Progenitor cell of endocrine pancreas (in vitro differentiated cells): ENCODE data around the gene DUOX2. TPM values are rescaled to one million over a fixed set of nuclear protein-coding genes. Genes with fewer than 3 reads are reported as not detected.

Experiments used
- DNase-seq: peaks from one replicate; pipeline ENCODE4 v3.0.0; 2021; ENCODE audit warnings: low spot score; ENCODE audit not compliant: unreplicated experiment
- H3K27ac Mint-ChIP-seq: 2 replicates; pipeline ENCODE4 v1.8.0; 2021; ENCODE audit warnings: mild to moderate bottlenecking, moderate library complexity, mixed read lengths
- H3K27me3 Mint-ChIP-seq: 2 replicates; pipeline ENCODE4 v1.8.0; 2021; ENCODE audit warnings: mixed read lengths
- H3K36me3 Mint-ChIP-seq: 2 replicates; pipeline ENCODE4 v1.8.0; 2022; ENCODE audit warnings: mixed read lengths; ENCODE audit not compliant: insufficient read depth
- H3K4me1 Mint-ChIP-seq: 2 replicates; pipeline ENCODE4 v1.8.0; 2021; ENCODE audit warnings: low read depth, mixed read lengths
- H3K4me3 Mint-ChIP-seq: 2 replicates; pipeline ENCODE4 v1.8.0; 2021; ENCODE audit warnings: low read depth, mild to moderate bottlenecking, moderate library complexity, mixed read lengths
- H3K9me3 Mint-ChIP-seq: 2 replicates; pipeline ENCODE4 v1.8.0; 2021; ENCODE audit warnings: low read depth, mixed read lengths
- total RNA-seq: library from RNA; stranded (reverse); gene quantifications from 2 replicates; pipeline ENCODE4 v1.2.1, GENCODE V29; 2021
- TF ChIP-seq, protein P1 (sequence below): fragments of 200-600 bp; sonication (generic); IDR thresholded peaks from one replicate; pipeline ENCODE4 v1.5.0; 2021; ENCODE audit warnings: antibody characterized with exemption, mild to moderate bottlenecking; ENCODE audit not compliant: unreplicated experiment

Gene DUOX2
- total RNA-seq, 1 donor from 2014 or later = 0.53 TPM

- H3K36me3 Mint-ChIP-seq = no peaks in the 10 kb centered on the region
- no peak overlapping the region for H3K4me3 Mint-ChIP-seq
- TF ChIP-seq, protein P1, sequence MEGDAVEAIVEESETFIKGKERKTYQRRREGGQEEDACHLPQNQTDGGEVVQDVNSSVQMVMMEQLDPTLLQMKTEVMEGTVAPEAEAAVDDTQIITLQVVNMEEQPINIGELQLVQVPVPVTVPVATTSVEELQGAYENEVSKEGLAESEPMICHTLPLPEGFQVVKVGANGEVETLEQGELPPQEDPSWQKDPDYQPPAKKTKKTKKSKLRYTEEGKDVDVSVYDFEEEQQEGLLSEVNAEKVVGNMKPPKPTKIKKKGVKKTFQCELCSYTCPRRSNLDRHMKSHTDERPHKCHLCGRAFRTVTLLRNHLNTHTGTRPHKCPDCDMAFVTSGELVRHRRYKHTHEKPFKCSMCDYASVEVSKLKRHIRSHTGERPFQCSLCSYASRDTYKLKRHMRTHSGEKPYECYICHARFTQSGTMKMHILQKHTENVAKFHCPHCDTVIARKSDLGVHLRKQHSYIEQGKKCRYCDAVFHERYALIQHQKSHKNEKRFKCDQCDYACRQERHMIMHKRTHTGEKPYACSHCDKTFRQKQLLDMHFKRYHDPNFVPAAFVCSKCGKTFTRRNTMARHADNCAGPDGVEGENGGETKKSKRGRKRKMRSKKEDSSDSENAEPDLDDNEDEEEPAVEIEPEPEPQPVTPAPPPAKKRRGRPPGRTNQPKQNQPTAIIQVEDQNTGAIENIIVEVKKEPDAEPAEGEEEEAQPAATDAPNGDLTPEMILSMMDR = no peak
- peak overlapping the region; percentile 56 for H3K27ac Mint-ChIP-seq
- DNase-seq = no peak
- H3K27me3 Mint-ChIP-seq = peaks cover 68% of the 10 kb centered on the region
- peaks cover 12% of the 10 kb centered on the region for H3K4me1 Mint-ChIP-seq
- no peaks in the 10 kb centered on the region for H3K9me3 Mint-ChIP-seq
Observed at GRCh38 chr15:45117308-45118130, 3.5 kb upstream of the DUOX2 start.

DNA sequence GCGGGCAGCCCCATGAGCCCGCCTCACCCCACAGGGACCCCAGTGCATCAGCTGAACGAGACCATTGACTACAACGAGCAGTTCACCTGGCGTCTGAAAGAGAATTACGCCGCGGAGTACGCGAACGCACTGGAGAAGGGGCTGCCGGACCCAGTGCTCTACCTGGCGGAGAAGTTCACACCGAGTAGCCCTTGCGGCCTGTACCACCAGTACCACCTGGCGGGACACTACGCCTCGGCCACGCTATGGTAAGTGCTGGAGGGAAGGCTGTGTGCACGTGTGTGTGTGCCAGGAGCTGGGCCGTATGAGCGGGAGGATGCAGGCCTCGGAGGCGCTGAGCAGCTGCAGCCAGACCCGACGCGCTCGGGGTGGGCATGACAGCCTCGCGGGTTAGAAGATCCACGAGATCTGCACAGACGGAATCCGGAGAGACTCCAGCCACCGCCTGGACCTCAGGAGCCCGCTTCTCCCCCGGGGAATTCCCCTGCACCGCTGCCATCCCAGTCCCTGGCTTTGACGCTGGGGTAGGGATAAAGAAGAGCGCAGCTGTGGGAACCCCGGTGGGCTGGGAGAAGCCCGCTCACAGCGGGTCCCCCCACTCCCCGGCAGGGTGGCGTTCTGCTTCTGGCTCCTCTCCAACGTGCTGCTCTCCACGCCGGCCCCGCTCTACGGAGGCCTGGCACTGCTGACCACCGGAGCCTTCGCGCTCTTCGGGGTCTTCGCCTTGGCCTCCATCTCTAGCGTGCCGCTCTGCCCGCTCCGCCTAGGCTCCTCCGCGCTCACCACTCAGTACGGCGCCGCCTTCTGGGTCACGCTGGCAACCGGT is 2.7 kb upstream of the DUOX2 start:
- Mint-ChIP-seq H3K36me3 (no peaks in the 10 kb centered on the region), H3K9me3 (no peaks in the 10 kb centered on the region), H3K27ac (no peak overlapping the region), H3K27me3 (peaks cover 74% of the 10 kb centered on the region), H3K4me3 (no peak overlapping the region), H3K4me1 (peaks cover 16% of the 10 kb centered on the region)
- TF ChIP-seq, protein P1 = no peak
- DNase-seq = no peak

- H3K9me3 Mint-ChIP-seq = no peaks in the 10 kb centered on the region
- H3K27me3 Mint-ChIP-seq = peaks cover 72% of the 10 kb centered on the region
- TF ChIP-seq, protein P1 = no peak
- H3K4me3 Mint-ChIP-seq = no peak overlapping the region
- H3K4me1 Mint-ChIP-seq = peaks cover 16% of the 10 kb centered on the region
- H3K27ac Mint-ChIP-seq = no peak overlapping the region
- DNase-seq = no peak
- H3K36me3 Mint-ChIP-seq = no peaks in the 10 kb centered on the region
Observed at GRCh38 chr15:45116006-45116481, 2.1 kb upstream of the DUOX2 start.

DNA sequence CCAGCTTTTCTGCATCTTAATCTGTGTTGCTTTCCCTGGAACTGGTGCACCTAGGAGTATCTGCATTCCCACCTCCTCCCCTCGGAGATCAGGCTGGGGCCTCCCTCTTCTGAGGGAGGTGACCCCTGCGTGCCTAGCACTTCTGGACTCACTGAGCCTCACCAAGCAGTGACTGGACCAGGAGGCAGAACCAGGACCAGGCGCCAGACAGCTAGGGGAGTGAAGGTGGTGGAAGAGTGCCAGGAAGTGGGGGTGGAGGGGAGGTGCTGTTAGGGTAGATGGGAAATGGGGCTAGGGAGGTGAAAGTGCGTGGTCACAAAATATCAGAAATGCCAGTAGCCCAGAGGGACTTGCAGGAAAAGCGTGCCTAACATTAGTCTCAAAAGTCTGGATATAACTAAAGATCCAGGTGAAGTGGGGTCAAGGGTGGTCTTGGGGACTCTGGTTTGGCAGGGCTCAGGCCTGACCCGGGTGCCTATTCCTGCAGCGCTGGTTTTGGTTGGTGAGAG is 1.4 kb upstream of the DUOX2 start:
- peaks cover 16% of the 10 kb centered on the region for H3K4me1 Mint-ChIP-seq
- no peak overlapping the region for H3K4me3 Mint-ChIP-seq
- H3K36me3 Mint-ChIP-seq = no peaks in the 10 kb centered on the region
- no peaks in the 10 kb centered on the region for H3K9me3 Mint-ChIP-seq
- H3K27ac Mint-ChIP-seq = no peak overlapping the region
- H3K27me3 Mint-ChIP-seq = peaks cover 72% of the 10 kb centered on the region
- TF ChIP-seq, protein P1 = no peak
- DNase-seq = no peak

GRCh38 chr15:45114751-45115085 is 746 bp upstream of the DUOX2 start:
- no peak for DNase-seq
- Mint-ChIP-seq H3K4me3 (no peak overlapping the region), H3K27me3 (peaks cover 75% of the 10 kb centered on the region), H3K27ac (no peak overlapping the region), H3K9me3 (no peaks in the 10 kb centered on the region), H3K4me1 (peaks cover 16% of the 10 kb centered on the region), H3K36me3 (no peaks in the 10 kb centered on the region)
- TF ChIP-seq, protein P1 = no peak
